GM10248 (cell line): ENCODE data around the gene SULT1A1.
"Not testable (repeated sequence)": the region's sequence is repeated elsewhere in the genome, so short reads cannot be mapped to it uniquely, and the experiment has no call there.

ENCODE experiments used
- CTCF ChIA-PET: fragments of 300-600 bp; sonication (Branson Sonifier 250); formaldehyde crosslinking; extraction: SDS; loops from one replicate; lab custom pipeline; 2021; ENCODE audit warnings: antibody characterized with exemption; lab: Yijun Ruan, JAX
- POLR2A ChIA-PET: fragments of 350-650 bp; sonication (Branson Sonifier 250); formaldehyde crosslinking; extraction: SDS; loops from one replicate; lab custom pipeline; 2020; ENCODE audit warnings: antibody characterized with exemption; lab: Yijun Ruan, JAX
- DNase-seq: peaks from one replicate; pipeline ENCODE4 v3.0.0; 2012; ENCODE audit errors: extremely low spot score
- TF ChIP-seq, protein P1 (sequence below): IDR thresholded peaks from 2 replicates; pipeline ENCODE4 v1.5.1; 2012; ENCODE audit warnings: mild to moderate bottlenecking, low read depth; ENCODE audit errors: extremely low read depth, missing control alignments, control extremely low read depth

Gene SULT1A1

DNA sequence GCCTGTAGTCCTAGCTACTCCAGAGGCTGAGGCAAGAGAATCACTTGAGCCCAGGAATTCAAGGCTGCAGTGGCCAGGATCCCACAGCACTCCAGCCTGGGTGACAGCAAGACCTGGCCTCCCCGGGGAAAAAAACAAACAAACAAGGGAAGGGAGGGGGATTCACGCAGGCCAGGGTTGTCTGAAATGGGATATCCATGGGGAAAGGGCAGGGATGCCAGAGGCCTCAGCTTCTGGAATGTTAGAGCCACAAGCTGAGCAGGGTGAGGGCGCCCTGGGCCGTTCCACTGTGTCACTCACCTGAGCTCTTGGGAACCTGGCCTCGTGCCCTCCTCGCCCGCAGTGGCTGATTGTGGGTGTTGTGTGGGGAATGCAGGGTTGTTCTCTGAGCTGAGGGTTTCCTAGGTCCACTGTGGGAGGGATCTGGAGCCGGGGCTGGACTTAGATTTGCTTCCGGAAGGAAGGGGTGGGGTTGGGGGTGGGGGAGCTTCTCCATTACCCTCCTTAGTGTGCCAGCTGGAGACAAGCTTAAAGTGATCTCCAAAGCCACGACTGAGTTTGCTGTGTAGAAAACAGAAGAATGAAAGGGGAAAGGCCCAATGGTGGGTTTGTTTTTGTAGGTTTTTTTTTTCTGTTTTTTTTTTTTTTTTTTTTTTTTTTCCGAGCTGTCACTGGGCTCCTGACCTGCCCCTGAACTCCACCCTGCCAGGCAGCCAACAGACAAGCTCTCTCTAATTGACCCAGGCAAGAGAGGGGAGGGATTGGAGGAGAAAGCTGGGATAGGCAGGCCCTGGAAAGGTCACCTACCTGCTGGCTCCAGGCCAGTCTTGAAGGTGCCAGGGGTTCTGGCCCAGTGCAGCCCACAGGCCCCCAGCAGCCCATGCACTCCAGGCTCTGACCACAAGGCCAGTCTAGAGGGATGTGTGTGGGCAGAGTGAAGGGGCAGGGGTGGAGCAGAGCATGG, at the start of gene SULT1A1:
Gene SULT1A1, minus strand, starts transcription at position 414 of the 964 bp plus-strand sequence. CDS start 1,189 bp downstream, outside the sequence.
- no peak for DNase-seq
- POLR2A ChIA-PET, result interaction anchor here (0.7 kb wide), 1 partner anchor 333 kb away, joined by 5 read pairs; no protein-coding TSS in a partner anchor
- CTCF ChIA-PET, result interaction anchor here (1.1 to 1.6 kb wide), 3 partner anchors 13 to 288 kb away, joined by 3 to 5 read pairs (median 4); no protein-coding TSS in a partner anchor
- TF ChIP-seq, protein P1, sequence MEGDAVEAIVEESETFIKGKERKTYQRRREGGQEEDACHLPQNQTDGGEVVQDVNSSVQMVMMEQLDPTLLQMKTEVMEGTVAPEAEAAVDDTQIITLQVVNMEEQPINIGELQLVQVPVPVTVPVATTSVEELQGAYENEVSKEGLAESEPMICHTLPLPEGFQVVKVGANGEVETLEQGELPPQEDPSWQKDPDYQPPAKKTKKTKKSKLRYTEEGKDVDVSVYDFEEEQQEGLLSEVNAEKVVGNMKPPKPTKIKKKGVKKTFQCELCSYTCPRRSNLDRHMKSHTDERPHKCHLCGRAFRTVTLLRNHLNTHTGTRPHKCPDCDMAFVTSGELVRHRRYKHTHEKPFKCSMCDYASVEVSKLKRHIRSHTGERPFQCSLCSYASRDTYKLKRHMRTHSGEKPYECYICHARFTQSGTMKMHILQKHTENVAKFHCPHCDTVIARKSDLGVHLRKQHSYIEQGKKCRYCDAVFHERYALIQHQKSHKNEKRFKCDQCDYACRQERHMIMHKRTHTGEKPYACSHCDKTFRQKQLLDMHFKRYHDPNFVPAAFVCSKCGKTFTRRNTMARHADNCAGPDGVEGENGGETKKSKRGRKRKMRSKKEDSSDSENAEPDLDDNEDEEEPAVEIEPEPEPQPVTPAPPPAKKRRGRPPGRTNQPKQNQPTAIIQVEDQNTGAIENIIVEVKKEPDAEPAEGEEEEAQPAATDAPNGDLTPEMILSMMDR, result no peak

DNA sequence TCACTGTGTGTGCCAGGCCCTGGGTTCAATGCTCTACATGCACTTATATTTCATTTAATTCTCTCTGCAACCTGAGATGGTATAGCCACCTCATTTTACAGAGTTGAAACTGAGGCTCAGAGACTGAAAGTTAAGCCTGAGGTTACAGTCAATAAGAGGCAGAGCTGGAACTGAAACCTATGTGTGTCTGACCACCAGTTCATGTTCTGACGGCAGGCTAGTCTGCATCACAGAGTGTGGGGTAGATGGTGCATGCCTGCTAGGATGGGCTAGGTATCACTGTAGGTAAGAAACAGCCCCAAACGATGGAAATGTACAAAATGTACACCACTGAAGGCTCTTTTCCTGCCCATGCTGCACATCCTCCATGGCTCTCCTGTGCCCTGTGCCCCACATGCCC, 30.1 kb upstream of the SULT1A1 start:
- CTCF ChIA-PET, POLR2A ChIA-PET, DNase-seq: not testable (repeated sequence)

DNA sequence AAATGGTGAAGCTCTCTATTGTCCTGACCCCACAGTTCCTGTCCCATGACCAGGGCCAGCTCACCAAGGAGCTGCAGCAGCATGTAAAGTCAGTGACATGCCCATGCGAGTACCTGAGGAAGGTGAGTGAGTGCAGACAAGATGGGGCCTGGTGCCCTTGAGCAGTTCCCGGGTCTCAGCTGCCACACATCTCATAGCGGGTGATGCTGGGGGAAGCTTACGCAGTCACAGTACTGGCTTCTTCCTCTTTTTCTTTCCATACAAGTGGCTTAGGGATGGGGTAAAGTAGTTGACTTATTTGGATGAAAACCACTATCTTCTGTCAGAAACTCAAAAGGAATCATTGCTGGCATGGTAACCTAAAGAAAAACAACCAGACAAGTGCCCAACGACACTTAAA, 28.5 kb upstream of the SULT1A1 start:
- CTCF ChIA-PET, DNase-seq, POLR2A ChIA-PET: not testable (repeated sequence)

- DNase-seq, CTCF ChIA-PET, POLR2A ChIA-PET: not testable (repeated sequence)
These were observed 27.9 kb upstream of the SULT1A1 start, which contains the start of gene NPIPB8 for GRCh38 chr16:28637765-28638164. Gene NPIPB8 (plus strand): TSS chr16:28638065. CDS start chr16:28638361, 296 bp downstream.

- DNase-seq, POLR2A ChIA-PET, CTCF ChIA-PET: not testable (repeated sequence)
These were observed 26.4 kb upstream of the SULT1A1 start for GRCh38 chr16:28636093-28636823.

DNA sequence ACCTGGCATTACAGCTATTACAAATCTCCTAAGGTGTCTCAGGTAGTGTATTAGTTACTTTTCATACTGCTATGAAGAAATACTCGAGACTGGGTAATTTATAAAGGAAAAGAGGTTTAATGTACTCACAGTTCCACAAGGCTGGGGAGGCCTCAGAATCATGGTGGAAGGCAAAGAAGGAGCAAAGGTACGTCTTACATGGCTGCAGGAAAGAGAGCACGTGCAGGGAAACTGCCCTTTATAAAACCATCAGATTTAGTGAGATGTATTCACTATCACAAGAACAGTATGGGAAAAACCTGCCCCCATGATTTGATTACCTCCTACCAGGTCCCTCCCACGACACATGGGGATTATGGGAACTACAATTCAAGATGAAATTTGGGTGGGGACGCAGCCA, 21.1 kb upstream of the SULT1A1 start:
- POLR2A ChIA-PET, CTCF ChIA-PET: not testable (repeated sequence)

DNA sequence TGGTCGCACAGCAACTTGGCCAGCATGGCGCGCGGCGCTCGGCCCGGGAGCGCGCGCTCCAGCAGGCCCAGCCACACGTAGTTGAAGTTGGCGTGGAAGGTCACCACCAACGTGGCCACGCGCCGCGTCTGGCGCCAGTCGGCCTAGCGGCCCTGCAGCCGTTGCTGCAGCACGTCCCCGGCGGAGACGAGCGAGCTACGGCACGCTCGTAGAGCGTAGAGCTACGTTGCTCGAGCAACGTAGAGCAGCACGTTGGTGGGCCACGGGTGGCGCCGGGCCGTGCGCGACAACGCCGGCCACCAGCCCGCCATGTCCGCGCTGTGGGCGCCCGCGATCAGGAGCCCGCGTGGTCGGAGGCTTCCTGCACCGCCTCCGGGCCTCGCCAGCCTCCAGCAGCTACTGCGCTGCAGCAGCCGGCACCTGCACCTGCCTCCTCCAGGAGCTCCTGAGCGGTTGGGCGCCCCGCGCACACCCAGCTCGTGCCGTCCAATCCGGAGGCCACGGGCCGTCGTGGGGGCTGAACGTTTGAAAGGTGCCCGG, 13.4 kb upstream of the SULT1A1 start:
- CTCF ChIA-PET, result interaction anchor here (0.8 kb wide), 1 partner anchor 13 kb away, joined by 5 read pairs; the partner anchor contains the start of gene SULT1A1
- no peak for DNase-seq
- TF ChIP-seq, protein P1, result no peak
- POLR2A ChIA-PET, result no interaction called here

More for the DNA sequence above, 21.1 kb upstream of the SULT1A1 start:
- not testable (repeated sequence) for DNase-seq

DNA sequence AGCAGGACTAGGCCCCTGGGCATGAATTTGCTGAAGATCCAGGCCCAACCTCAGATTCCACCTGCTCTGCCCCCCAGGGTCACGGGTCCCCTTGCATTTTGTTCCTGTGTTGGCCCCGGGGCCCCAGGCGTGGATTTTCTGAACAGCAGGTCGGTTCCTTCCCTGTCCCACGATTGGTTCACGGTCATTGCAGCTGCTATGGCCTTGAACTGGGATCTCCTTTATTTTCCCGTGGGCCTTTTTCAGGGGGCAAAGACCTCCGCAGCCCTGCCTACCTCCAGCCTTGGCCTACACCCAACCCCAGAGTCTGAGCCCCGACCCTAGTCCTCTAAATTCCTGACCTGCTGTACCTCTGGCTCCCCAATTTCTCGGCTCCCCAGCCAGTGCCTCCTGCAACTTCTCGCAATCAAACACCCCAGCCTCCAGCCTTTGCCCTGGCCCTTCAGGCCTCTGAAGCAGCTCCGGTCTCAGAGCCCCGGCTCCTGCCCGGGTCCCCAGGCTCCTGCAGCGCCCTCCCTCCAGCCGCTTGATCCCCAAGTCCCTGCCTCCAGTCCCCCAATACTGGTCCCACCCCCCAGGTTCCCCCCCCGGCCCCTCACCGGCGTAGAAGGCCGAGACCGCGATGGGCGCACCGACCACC, 12.8 kb upstream of the SULT1A1 start:
- POLR2A ChIA-PET, result not testable (repeated sequence)
- CTCF ChIA-PET, result interaction anchor here (0.8 kb wide), 1 partner anchor 12 kb away, joined by 5 read pairs; the partner anchor contains the start of gene SULT1A1

DNA sequence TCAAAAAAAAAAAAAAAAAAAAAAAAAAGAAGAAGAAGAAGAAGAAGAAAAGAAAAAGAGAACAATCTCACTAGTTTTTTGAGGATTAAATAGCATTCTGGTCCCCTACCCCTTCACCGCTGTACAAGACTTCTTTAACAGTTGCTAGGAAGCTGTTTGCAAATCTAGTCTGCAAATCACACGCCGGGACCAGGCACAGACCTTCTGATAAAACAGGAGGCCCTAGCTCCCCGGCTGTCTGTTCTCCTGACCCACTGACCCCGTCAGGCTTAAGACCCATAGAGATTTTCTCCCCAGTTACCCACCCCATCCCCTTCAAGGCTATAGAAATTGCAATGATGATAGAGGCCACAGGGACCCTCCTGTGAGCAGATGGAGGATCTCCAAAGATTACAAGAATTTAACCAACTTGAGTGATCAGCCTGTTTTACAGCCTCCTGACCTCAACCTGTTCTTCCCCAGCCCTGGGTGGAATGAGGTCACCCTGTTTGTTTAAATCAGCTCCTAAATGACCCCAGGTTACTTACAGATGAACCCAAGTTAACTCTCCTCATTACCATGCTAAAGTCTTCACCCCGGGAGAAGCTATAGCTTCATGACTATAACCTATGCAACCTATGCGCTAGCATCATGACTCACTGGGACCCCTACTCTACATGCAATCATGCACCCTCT, 11.8 kb upstream of the SULT1A1 start:
- ChIA-PET CTCF (no interaction called here), POLR2A (interaction anchor here (0.6 kb wide), 1 partner anchor 608 kb away, joined by 4 read pairs; no protein-coding TSS in a partner anchor)
- no peak for DNase-seq
- TF ChIP-seq, protein P1, result no peak

More for the DNA sequence above, 12.8 kb upstream of the SULT1A1 start:
- not testable (repeated sequence) for DNase-seq

GRCh38 chr16:28620316-28620715, 10.5 kb upstream of the SULT1A1 start:
- POLR2A ChIA-PET, CTCF ChIA-PET, DNase-seq: not testable (repeated sequence)
